OCI-LY3 (cell line): ENCODE measurements around the gene GPC4.

Experiments used
- H2AFZ ChIP-seq: fragments of 200-600, 300-600 bp; shearing (Covaris generic); 2 replicates; pipeline ENCODE4 v1.6.0; 2014; ENCODE audit warnings: antibody characterized with exemption, low read depth, low read length
- H3K27ac ChIP-seq: fragments of 200-600, 300-600 bp; sonication (generic); 2 replicates; pipeline ENCODE4 v1.5.1; 2014; ENCODE audit warnings: mild to moderate bottlenecking, low read length, moderate library complexity, mixed read lengths
- H3K27me3 ChIP-seq: fragments of 200-600, 300-600 bp; sonication (generic); 2 replicates; pipeline ENCODE4 v1.6.1; 2014; ENCODE audit warnings: low read depth, low read length, mixed read lengths
- H3K36me3 ChIP-seq: fragments of 200-600, 300-600 bp; sonication (generic); replicated peaks from 2 replicates; pipeline ENCODE3; 2014; ENCODE audit warnings: low read depth, low read length, mixed read lengths
- H3K4me1 ChIP-seq: fragments of 300-600, 200-600 bp; sonication (generic); 2 replicates; pipeline ENCODE4 v1.6.1; 2014; ENCODE audit warnings: low read length, mixed read lengths
- H3K4me2 ChIP-seq: fragments of 200-600, 300-600 bp; sonication (generic); 2 replicates; pipeline ENCODE4 v1.6.1; 2014; ENCODE audit warnings: low read length, mixed read lengths
- H3K4me3 ChIP-seq: fragments of 300-600, 200-600 bp; sonication (generic); 2 replicates; pipeline ENCODE4 v1.5.1; 2014; ENCODE audit warnings: antibody characterized with exemption, mild to moderate bottlenecking, low read length, moderate library complexity
- H3K79me2 ChIP-seq: fragments of 300-600, 200-600 bp; shearing (Covaris generic); 2 replicates; pipeline ENCODE4 v1.6.1; 2014; ENCODE audit warnings: mild to moderate bottlenecking, low read length, mixed read lengths
- H3K9ac ChIP-seq: fragments of 300-600, 200-600 bp; shearing (Covaris generic); 2 replicates; pipeline ENCODE4 v1.6.0; 2014; ENCODE audit warnings: mild to moderate bottlenecking, low read length, moderate library complexity
- H3K9me3 ChIP-seq: fragments of 200-600, 300-600 bp; shearing (Covaris generic); 2 replicates; pipeline ENCODE4 v1.6.1; 2014; ENCODE audit warnings: low read length, mixed read lengths; ENCODE audit not compliant: insufficient read depth
- H4K20me1 ChIP-seq: fragments of 200-600, 300-600 bp; sonication (generic); 2 replicates; pipeline ENCODE4 v1.6.1; 2016; ENCODE audit warnings: low read length, mixed read lengths; ENCODE audit not compliant: insufficient read depth
- EZH2phosphoT487 ChIP-seq: fragments of 200-600 bp; shearing (Covaris generic); IDR thresholded peaks from 2 replicates; pipeline ENCODE4 v1.6.1; 2018; ENCODE audit warnings: antibody characterized with exemption, mixed run types, low read depth
- TF ChIP-seq, protein P1 (sequence below): fragments of 200-600, 300-600 bp; sonication (generic); IDR thresholded peaks from 2 replicates; pipeline ENCODE4 v1.5.1; 2014; ENCODE audit warnings: antibody characterized with exemption, low read length, low read depth

The GPC4 gene

DNA sequence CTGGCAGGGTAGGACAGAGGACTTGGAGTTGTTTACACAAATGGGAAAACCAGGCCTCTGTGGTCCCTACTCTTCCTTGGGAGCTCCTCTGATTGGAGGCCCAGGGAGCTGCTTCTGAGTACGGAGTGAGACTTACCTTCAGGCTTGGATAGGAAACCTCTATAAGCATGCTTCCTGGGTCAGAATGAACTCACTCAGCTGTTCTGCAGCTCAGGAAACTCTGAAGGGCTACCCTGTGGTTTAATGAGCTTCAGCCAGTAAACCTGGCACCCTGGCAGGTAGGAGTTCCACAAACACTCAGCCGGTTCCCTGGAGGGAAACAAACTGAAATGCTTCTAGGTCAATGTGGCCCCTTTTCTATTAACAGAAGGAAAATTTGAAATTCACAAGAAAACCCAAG is 146.1 kb downstream of the GPC4 start:
- Histone ChIP-seq H3K9ac (no peak overlapping the region), H3K4me2 (no peak overlapping the region), H3K27ac (no peak overlapping the region), H3K9me3 (no peaks in the 10 kb centered on the region), H2AFZ (no peak overlapping the region), H3K4me3 (no peak overlapping the region), H3K27me3 (no peaks in the 10 kb centered on the region), H3K36me3 (no peaks in the 10 kb centered on the region), H3K4me1 (no peaks in the 10 kb centered on the region), H3K79me2 (no peaks in the 10 kb centered on the region), H4K20me1 (no peaks in the 10 kb centered on the region)
- no peak for TF ChIP-seq EZH2phosphoT487
- TF ChIP-seq, protein P1, sequence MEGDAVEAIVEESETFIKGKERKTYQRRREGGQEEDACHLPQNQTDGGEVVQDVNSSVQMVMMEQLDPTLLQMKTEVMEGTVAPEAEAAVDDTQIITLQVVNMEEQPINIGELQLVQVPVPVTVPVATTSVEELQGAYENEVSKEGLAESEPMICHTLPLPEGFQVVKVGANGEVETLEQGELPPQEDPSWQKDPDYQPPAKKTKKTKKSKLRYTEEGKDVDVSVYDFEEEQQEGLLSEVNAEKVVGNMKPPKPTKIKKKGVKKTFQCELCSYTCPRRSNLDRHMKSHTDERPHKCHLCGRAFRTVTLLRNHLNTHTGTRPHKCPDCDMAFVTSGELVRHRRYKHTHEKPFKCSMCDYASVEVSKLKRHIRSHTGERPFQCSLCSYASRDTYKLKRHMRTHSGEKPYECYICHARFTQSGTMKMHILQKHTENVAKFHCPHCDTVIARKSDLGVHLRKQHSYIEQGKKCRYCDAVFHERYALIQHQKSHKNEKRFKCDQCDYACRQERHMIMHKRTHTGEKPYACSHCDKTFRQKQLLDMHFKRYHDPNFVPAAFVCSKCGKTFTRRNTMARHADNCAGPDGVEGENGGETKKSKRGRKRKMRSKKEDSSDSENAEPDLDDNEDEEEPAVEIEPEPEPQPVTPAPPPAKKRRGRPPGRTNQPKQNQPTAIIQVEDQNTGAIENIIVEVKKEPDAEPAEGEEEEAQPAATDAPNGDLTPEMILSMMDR: no peak

DNA sequence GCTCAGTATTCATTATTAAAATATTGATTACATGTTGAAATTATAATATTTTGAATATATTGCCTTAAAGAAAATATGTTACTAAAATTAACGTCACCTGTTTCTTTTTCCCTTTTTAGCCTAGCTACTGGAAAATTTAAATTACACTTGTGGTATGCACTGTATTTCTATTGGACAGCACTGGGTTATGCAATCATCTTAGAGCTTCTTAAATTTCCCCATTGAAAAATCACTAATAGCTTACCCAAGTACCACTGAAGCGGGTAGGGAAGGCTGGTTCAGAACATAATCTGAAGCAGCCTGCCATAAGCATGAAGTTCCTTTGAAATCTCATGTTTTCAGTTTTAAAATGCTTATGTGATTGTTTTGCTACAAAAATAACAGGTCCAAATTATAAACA is 147.7 kb downstream of the GPC4 start:
- Histone ChIP-seq H3K27me3 (no peaks in the 10 kb centered on the region), H3K9ac (no peak overlapping the region), H3K79me2 (no peaks in the 10 kb centered on the region), H3K36me3 (no peaks in the 10 kb centered on the region), H3K27ac (no peak overlapping the region), H3K4me2 (no peak overlapping the region), H3K4me1 (no peaks in the 10 kb centered on the region), H4K20me1 (no peaks in the 10 kb centered on the region), H2AFZ (no peak overlapping the region), H3K9me3 (no peaks in the 10 kb centered on the region), H3K4me3 (no peak overlapping the region)
- TF ChIP-seq, protein P1: no peak
- no peak for TF ChIP-seq EZH2phosphoT487

DNA sequence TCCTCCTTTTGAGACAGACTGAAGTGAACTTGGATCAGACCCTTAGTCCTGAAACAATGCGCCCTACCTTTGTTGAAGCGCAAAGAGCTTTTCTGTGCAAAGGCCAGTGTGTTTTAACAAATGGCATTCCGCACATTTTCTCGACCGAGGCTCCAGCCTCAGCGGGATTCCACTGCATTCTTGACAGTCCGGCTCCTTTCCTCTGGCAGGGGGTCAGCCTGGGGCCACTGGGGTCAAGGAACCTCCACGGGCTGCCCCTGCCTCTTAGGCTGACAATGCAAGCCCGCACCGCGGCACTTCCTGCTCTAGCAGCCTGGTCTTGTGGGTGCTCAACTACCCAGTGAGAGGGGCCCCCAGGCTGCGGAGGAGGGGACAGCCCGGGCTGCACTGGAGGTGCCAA is 150.0 kb downstream of the GPC4 start:
- Histone ChIP-seq H3K4me3 (no peak overlapping the region), H3K4me2 (no peak overlapping the region), H3K79me2 (no peaks in the 10 kb centered on the region), H3K4me1 (no peaks in the 10 kb centered on the region), H3K27ac (no peak overlapping the region), H2AFZ (no peak overlapping the region), H3K27me3 (no peaks in the 10 kb centered on the region), H3K9ac (no peak overlapping the region), H3K9me3 (no peaks in the 10 kb centered on the region), H4K20me1 (no peaks in the 10 kb centered on the region), H3K36me3 (no peaks in the 10 kb centered on the region)
- no peak for TF ChIP-seq EZH2phosphoT487
- TF ChIP-seq, protein P1: no peak

DNA sequence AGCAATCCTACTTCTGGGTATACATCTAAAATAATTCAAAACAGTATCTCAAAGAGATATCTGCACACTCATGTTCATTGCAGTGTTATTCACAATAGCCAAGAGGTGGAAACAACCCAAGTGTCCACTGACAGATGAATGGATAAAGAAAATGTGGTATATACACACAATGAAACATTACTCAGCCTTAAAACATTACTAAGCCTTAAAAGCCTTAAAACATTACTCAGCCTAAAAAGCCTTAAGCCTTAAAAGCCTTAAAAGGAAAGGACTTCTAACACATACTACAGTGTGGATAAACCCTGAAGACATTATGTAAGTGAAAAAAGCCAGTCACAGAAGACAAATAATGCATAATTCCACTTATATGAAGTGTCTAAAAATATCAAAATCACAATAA is 156.8 kb downstream of the GPC4 start:
- Histone ChIP-seq H3K27me3 (no peaks in the 10 kb centered on the region), H3K27ac (no peak overlapping the region), H3K79me2 (no peaks in the 10 kb centered on the region), H3K4me2 (no peak overlapping the region), H3K4me3 (no peak overlapping the region), H4K20me1 (no peaks in the 10 kb centered on the region), H3K4me1 (no peaks in the 10 kb centered on the region), H3K9me3 (no peaks in the 10 kb centered on the region), H3K36me3 (no peaks in the 10 kb centered on the region), H2AFZ (no peak overlapping the region), H3K9ac (no peak overlapping the region)
- no peak for TF ChIP-seq EZH2phosphoT487
- TF ChIP-seq, protein P1: no peak
